Ishikawa (cell line): ENCODE results near the gene HOXB7.

Source experiments
- CEBPB ChIP-seq: IDR thresholded peaks from 2 replicates; pipeline ENCODE4 v1.6.1; 2012
- CREB1 ChIP-seq: IDR thresholded peaks from 2 replicates; pipeline ENCODE4 v1.6.1; 2012; ENCODE audit warnings: low read depth
- EGR1 ChIP-seq: IDR thresholded peaks from 2 replicates; pipeline ENCODE4 v1.6.1; 2012
- EP300 ChIP-seq: IDR thresholded peaks from 2 replicates; pipeline ENCODE4 v1.6.1; 2012; ENCODE audit warnings: borderline replicate concordance
- FOXM1 ChIP-seq: IDR thresholded peaks from 2 replicates; pipeline ENCODE4 v1.6.1; 2012; ENCODE audit warnings: low read depth, borderline replicate concordance
- NFIC ChIP-seq: IDR thresholded peaks from 2 replicates; pipeline ENCODE4 v1.6.1; 2012
- RAD21 ChIP-seq: IDR thresholded peaks from 2 replicates; pipeline ENCODE4 v1.6.1; 2012; ENCODE audit warnings: low read depth
- TAF1 ChIP-seq: IDR thresholded peaks from 2 replicates; pipeline ENCODE4 v1.6.1; 2012; ENCODE audit warnings: low read depth, mild to moderate bottlenecking
- TCF12 ChIP-seq: IDR thresholded peaks from 2 replicates; pipeline ENCODE4 v1.6.1; 2012; ENCODE audit warnings: low read depth
- TEAD4 ChIP-seq: IDR thresholded peaks from 2 replicates; pipeline ENCODE4 v1.6.1; 2012
- YY1 ChIP-seq: IDR thresholded peaks from 2 replicates; pipeline ENCODE4 v1.6.1; 2012; ENCODE audit warnings: low read depth
- ZBTB7A ChIP-seq: IDR thresholded peaks from 2 replicates; pipeline ENCODE4 v1.6.1; 2012; ENCODE audit warnings: low read depth
- TF ChIP-seq, protein P1 (sequence below): IDR thresholded peaks from 2 replicates; pipeline ENCODE4 v1.6.1; 2012
- TF ChIP-seq, protein P2 (sequence below): IDR thresholded peaks from 2 replicates; pipeline ENCODE4 v1.6.1; 2012
- TF ChIP-seq, protein P3 (sequence below): IDR thresholded peaks from 2 replicates; pipeline ENCODE4 v1.6.1; 2012; ENCODE audit warnings: low read depth, mild to moderate bottlenecking

The HOXB7 gene

DNA sequence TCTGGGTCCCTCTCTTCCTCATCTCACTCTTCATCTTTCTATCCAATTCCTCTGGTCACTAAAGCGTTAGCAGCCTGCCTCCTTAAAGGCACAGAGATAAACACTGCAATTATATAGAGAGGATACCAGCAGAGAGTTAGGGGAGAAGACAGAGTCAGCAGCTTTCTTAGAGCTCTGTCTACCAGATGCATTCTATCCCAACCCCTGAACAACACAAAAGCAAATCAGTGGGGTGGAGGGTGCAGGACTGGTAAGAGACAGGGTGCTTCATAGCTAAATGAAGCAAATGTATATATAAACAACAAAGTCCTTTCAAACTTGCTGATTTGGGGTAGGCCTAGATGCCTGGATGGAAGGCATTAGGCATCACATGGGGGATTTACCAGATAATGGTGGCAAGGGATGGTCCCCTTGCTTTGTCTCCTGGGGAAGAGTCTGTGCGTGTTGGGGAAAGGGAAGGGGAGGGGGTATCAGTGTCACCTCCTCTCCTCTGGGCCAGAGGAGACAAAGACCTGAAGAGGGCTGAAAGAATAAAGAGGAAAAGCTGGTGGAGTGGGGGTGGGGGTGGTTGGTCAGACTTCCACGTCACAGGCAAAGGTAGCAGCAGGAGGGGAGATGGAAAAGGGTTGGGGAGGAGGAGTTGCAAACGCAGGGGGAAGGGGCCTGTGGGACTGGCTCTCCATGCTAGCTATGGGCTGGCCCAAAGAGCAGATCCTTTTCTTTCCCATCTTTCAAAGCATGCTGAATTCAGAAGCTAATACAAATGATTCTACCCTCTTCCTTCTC, 44.7 kb downstream of the HOXB7 start:
- no peak for TF ChIP-seq ZBTB7A

DNA sequence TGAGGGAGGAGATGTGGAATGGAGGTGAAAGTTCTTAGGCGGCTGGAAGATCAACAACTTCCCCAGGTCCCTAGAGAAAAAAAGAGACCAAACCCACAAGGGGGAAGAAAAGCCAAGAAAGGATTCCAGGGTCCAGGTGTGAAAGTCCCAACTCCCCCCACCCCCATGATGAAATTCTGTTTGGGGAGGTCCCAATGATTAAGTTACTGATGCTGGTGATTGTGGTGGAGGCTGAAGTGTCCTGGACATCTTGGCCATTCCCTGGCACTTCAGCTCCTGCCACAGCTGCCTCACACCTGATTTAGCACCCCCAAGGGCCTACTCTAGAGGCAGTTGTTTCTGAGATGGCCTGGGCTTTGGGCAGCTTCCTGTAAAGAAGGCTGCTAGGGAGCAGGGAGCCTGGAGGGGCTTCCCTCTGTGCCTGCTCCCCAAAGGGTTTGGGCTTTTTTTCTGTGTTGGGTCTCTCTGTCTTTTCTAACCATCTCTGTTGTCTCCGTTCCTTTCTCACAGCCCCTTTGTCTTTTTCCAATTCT, 45.7 kb downstream of the HOXB7 start:
- TF ChIP-seq NFIC, result no peak

DNA sequence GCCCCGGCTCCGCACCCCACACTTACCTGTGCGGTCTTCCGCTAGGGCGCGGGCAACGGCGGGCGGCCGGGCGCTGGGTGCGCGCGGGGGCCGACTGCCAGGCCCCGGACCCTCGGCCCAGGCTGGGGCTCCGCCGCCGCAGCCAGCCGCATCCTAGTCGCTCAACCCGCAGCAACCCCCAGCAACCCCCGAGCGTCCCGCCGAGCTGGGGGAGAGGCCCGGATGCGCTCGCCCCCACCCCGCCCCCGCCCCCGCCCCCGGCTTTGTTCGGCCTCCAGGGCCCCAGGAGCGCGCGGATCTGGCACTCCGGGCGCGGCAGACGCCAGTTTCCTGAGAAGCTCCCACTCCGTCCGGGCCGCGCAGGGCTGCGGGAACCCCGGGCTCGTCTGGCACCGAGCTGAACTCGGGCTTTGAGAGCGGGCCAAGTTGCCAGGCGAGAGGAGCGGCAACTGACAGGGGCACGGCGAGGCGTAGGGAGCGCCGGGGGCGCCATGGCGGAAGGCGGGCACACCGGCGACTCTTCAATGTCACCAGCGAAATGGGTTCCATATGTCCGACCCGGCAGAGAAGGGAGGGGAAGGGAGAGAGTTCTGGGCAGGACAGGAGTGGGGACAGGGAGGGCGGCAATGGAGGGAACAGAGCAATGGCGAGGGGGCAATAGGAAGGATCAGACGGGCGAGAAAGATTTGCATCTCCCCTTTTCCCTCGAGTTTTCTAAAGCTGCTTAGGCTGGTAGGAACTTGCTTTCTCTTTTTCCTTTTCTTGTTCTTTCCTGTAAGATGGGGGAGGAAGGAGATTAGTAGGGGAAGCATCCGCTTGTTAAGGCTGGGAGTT, 46.4 kb downstream of the HOXB7 start:
- TF ChIP-seq, protein P1, sequence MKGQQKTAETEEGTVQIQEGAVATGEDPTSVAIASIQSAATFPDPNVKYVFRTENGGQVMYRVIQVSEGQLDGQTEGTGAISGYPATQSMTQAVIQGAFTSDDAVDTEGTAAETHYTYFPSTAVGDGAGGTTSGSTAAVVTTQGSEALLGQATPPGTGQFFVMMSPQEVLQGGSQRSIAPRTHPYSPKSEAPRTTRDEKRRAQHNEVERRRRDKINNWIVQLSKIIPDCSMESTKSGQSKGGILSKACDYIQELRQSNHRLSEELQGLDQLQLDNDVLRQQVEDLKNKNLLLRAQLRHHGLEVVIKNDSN, result no peak
- TF ChIP-seq FOXM1 (no peak), TAF1 (no peak), TCF12 (no peak), CREB1 (no peak), EGR1 (no peak), NFIC (no peak), EP300 (no peak)
- TF ChIP-seq, protein P2, sequence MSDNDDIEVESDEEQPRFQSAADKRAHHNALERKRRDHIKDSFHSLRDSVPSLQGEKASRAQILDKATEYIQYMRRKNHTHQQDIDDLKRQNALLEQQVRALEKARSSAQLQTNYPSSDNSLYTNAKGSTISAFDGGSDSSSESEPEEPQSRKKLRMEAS, result no peak

DNA sequence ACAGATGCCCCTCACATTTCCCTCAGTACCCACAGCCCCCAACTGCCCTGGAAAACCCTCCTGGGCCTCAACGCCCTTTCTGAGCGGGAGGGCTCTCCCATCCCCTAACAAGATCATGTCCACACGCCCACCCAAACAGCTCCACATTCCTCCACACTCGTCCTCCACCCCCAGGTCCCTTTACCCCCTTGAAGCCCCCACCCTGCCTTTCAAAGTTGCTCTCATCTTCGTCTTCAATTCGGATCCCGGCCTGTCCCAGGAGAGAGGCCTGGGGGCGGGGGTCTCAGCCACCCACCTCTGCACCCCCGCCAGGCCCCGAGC, 47.0 kb downstream of the HOXB7 start:
- TF ChIP-seq YY1, result no peak
- no peak for TF ChIP-seq FOXM1
- TF ChIP-seq TAF1, result no peak
- TF ChIP-seq, protein P3, sequence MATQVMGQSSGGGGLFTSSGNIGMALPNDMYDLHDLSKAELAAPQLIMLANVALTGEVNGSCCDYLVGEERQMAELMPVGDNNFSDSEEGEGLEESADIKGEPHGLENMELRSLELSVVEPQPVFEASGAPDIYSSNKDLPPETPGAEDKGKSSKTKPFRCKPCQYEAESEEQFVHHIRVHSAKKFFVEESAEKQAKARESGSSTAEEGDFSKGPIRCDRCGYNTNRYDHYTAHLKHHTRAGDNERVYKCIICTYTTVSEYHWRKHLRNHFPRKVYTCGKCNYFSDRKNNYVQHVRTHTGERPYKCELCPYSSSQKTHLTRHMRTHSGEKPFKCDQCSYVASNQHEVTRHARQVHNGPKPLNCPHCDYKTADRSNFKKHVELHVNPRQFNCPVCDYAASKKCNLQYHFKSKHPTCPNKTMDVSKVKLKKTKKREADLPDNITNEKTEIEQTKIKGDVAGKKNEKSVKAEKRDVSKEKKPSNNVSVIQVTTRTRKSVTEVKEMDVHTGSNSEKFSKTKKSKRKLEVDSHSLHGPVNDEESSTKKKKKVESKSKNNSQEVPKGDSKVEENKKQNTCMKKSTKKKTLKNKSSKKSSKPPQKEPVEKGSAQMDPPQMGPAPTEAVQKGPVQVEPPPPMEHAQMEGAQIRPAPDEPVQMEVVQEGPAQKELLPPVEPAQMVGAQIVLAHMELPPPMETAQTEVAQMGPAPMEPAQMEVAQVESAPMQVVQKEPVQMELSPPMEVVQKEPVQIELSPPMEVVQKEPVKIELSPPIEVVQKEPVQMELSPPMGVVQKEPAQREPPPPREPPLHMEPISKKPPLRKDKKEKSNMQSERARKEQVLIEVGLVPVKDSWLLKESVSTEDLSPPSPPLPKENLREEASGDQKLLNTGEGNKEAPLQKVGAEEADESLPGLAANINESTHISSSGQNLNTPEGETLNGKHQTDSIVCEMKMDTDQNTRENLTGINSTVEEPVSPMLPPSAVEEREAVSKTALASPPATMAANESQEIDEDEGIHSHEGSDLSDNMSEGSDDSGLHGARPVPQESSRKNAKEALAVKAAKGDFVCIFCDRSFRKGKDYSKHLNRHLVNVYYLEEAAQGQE, result no peak
- TF ChIP-seq EGR1, result no peak
- TF ChIP-seq TEAD4, result no peak
- TF ChIP-seq, protein P2, result no peak
- no peak for TF ChIP-seq NFIC
- TF ChIP-seq, protein P1, result no peak
- no peak for TF ChIP-seq ZBTB7A
- TF ChIP-seq CREB1, result no peak

DNA sequence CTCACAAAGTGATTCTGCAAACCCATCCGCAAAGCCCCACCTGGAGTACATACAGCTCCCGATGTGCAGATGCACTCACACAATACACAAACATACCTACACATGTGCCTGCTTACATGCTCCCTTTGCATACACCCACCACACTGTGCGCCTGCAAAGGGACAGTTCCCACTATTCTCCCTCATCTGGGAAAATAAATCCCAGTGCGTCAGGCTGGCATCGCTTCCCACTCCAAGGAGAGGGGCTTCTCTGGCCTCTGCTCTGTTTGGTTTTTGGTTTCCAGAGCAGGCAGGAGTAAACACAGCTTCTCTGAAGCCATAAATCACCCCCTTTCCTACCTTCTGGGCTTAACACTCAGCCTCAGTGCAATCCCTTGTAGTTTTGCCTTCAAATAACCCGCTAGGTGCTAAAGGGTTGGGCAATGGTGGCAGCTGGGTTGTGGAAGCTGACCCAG, 47.4 kb downstream of the HOXB7 start:
- no peak for TF ChIP-seq RAD21
- TF ChIP-seq, protein P1, result no peak
- TF ChIP-seq TCF12, result no peak
- no peak for TF ChIP-seq TEAD4

DNA sequence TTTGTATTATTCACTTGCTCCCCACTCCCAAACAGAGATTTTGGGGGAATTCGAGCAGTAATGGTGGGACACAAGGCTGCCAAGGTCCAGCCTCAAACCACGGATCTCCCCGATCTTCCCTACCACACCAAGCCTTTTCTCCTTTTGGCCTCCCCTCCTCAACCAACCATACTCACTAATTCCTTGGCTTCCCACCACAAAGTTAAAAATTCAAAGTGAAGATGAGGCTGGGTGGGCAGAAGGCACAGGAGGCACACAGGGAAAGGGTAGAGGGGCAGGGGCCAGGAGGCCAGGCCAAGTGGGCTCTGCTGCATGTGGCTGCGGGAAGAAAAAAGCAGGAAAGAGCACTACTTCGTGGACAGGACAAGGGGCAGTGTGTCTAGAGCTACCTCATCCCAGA, 47.9 kb downstream of the HOXB7 start:
- no peak for TF ChIP-seq TEAD4
- TF ChIP-seq, protein P2, result no peak
- TF ChIP-seq YY1, result no peak
- no peak for TF ChIP-seq TCF12
- TF ChIP-seq NFIC, result no peak
- TF ChIP-seq, protein P3, result no peak
- no peak for TF ChIP-seq RAD21
- TF ChIP-seq EGR1, result no peak
- TF ChIP-seq, protein P1, result no peak
- no peak for TF ChIP-seq FOXM1
- TF ChIP-seq CEBPB, result no peak
- TF ChIP-seq EP300, result no peak
